ENCODE data around the gene TIGD6.

The TIGD6 gene

GRCh38 chr5:149982505-149982904 is 17.9 kb downstream of the TIGD6 start:
- Histone ChIP-seq H3K9me3 (ENCODE audit: control insufficient read depth, insufficient read depth, low read length) (no peaks in the 10 kb centered on the region), H3K27ac (ENCODE audit: low read depth, low read length) (no peak overlapping the region), H3K27me3 (ENCODE audit: control insufficient read depth, low read length) (no peaks in the 10 kb centered on the region), H3K4me2 (ENCODE audit: low read length) (no peak overlapping the region), H3K4me1 (ENCODE audit: control insufficient read depth, low read length) (no peaks in the 10 kb centered on the region), H3F3A (ENCODE audit: control insufficient read depth, insufficient read depth) (no peaks in the 10 kb centered on the region), H3K4me3 (ENCODE audit: low read length) (no peak overlapping the region), H4K20me1 (ENCODE audit: control insufficient read depth, insufficient read depth, low read depth, low read length) (no peaks in the 10 kb centered on the region), H3K79me2 (ENCODE audit: control insufficient read depth, low read length) (no peaks in the 10 kb centered on the region), H3K9me2 (replicated peaks; ENCODE audit: control insufficient read depth, low read length) (no peaks in the 10 kb centered on the region), H3K36me3 (ENCODE audit: control insufficient read depth, low read length) (peaks cover 4% of the 10 kb centered on the region; the same call in 1 of the 2 replicates)
- TF ChIP-seq EZH2phosphoT487 (IDR thresholded peaks at IDR 0.05; ENCODE audit: borderline replicate concordance, low read length), result no peak
- TF ChIP-seq CTCF (IDR thresholded peaks at IDR 0.05; ENCODE audit: low read depth, low read length, poor library complexity, severe bottlenecking), result no peak

- no peaks in the 10 kb centered on the region for H3K79me2 ChIP-seq (ENCODE audit: control insufficient read depth, low read length)
- no peaks in the 10 kb centered on the region for H4K20me1 ChIP-seq (ENCODE audit: control insufficient read depth, insufficient read depth, low read depth, low read length)
- H3K4me3 ChIP-seq (ENCODE audit: low read length), result no peak overlapping the region
- no peak overlapping the region for H3K27ac ChIP-seq (ENCODE audit: low read depth, low read length)
- H3K27me3 ChIP-seq (ENCODE audit: control insufficient read depth, low read length), result no peaks in the 10 kb centered on the region
- H3K9me2 ChIP-seq (replicated peaks; ENCODE audit: control insufficient read depth, low read length), result no peaks in the 10 kb centered on the region
- H3K4me1 ChIP-seq (ENCODE audit: control insufficient read depth, low read length), result no peaks in the 10 kb centered on the region
- H3K9me3 ChIP-seq (ENCODE audit: control insufficient read depth, insufficient read depth, low read length), result no peaks in the 10 kb centered on the region
- no peak overlapping the region for H3K4me2 ChIP-seq (ENCODE audit: low read length)
- peaks cover 4% of the 10 kb centered on the region; the same call in 1 of the 2 replicates for H3K36me3 ChIP-seq (ENCODE audit: control insufficient read depth, low read length)
- no peak for TF ChIP-seq CTCF (IDR thresholded peaks at IDR 0.05; ENCODE audit: low read depth, low read length, poor library complexity, severe bottlenecking)
- no peak for TF ChIP-seq EZH2phosphoT487 (IDR thresholded peaks at IDR 0.05; ENCODE audit: borderline replicate concordance, low read length)
- H3F3A ChIP-seq (ENCODE audit: control insufficient read depth, insufficient read depth), result no peaks in the 10 kb centered on the region
Observed at GRCh38 chr5:149981206-149981605, 19.2 kb downstream of the TIGD6 start.

GRCh38 chr5:149979896-149980295 is 20.6 kb downstream of the TIGD6 start:
- H4K20me1 ChIP-seq (ENCODE audit: control insufficient read depth, insufficient read depth, low read depth, low read length), result no peaks in the 10 kb centered on the region
- H3K4me1 ChIP-seq (ENCODE audit: control insufficient read depth, low read length), result no peaks in the 10 kb centered on the region
- H3K9me3 ChIP-seq (ENCODE audit: control insufficient read depth, insufficient read depth, low read length), result no peaks in the 10 kb centered on the region
- H3K27ac ChIP-seq (ENCODE audit: low read depth, low read length), result no peak overlapping the region
- no peaks in the 10 kb centered on the region for H3K79me2 ChIP-seq (ENCODE audit: control insufficient read depth, low read length)
- no peaks in the 10 kb centered on the region for H3K27me3 ChIP-seq (ENCODE audit: control insufficient read depth, low read length)
- H3K36me3 ChIP-seq (ENCODE audit: control insufficient read depth, low read length), result peaks cover 4% of the 10 kb centered on the region; the same call in 1 of the 2 replicates
- no peak overlapping the region for H3K4me2 ChIP-seq (ENCODE audit: low read length)
- TF ChIP-seq EZH2phosphoT487 (IDR thresholded peaks at IDR 0.05; ENCODE audit: borderline replicate concordance, low read length) (no peak), CTCF (IDR thresholded peaks at IDR 0.05; ENCODE audit: low read depth, low read length, poor library complexity, severe bottlenecking) (no peak)
- H3K9me2 ChIP-seq (replicated peaks; ENCODE audit: control insufficient read depth, low read length), result no peaks in the 10 kb centered on the region
- no peak overlapping the region for H3K4me3 ChIP-seq (ENCODE audit: low read length)
- H3F3A ChIP-seq (ENCODE audit: control insufficient read depth, insufficient read depth), result no peaks in the 10 kb centered on the region

Data from DOHH2 (cell line).